Erythroblast (primary cell): ENCODE measurements around the gene SYT1.

Experiments
- GATA1 ChIP-seq: IDR thresholded peaks from 2 replicates; pipeline ENCODE4 v1.6.1; 2011; ENCODE audit warnings: low read depth, mild to moderate bottlenecking, control low read depth, low read length, moderate library complexity
- POLR2A ChIP-seq: IDR thresholded peaks from 2 replicates; pipeline ENCODE4 v1.6.1; 2011; ENCODE audit warnings: mild to moderate bottlenecking, low read length

DNA sequence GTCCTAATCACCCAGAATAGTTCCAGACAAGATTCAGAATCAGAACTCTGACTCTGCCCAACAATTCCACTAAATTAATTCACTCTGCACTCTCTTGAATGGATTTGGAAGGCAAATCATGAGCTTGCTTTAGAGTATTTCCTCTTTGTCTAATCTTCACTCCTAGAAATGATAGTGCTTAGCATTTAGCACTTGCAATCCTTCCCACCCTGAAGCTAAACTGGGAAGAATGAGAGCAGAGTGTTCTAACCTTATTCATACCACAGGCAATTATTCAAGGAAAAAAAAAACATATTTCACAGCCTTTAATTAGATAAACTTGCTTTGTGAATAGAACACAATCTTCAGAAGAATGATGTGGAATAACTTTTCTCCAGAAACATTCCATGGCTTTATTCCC is 561.5 kb downstream of the SYT1 start:
- no peak for TF ChIP-seq POLR2A
- TF ChIP-seq GATA1: no peak
